Activated T-helper 17 cell treated with anti-CD3 and anti-CD28 coated beads, Interleukin-2, amount 50 U/mL, for 72 hours (primary cell): ENCODE measurements around the gene TRMT10A. TPM values are rescaled to one million over a fixed set of nuclear protein-coding genes. Genes with fewer than 3 reads are reported as not detected.

Experiments used
- ATAC-seq: fragments of 150-1000 bp; cut with Tn5 transposase; replicated peaks from 2 replicates; pipeline ENCODE4 v1.10.0; 2021; ENCODE audit warnings: mild to moderate bottlenecking, moderate library complexity
- H3K27ac Mint-ChIP-seq: one replicate; pipeline ENCODE4 v1.8.0; 2022; ENCODE audit warnings: mixed read lengths
- H3K27me3 Mint-ChIP-seq: one replicate; pipeline ENCODE4 v1.8.0; 2022; ENCODE audit warnings: mixed read lengths
- H3K36me3 Mint-ChIP-seq: one replicate; pipeline ENCODE4 v1.8.0; 2022; ENCODE audit warnings: low read depth, mild to moderate bottlenecking, mixed read lengths
- H3K4me1 Mint-ChIP-seq: one replicate; pipeline ENCODE4 v1.8.0; 2022; ENCODE audit warnings: mixed read lengths
- H3K4me3 Mint-ChIP-seq: one replicate; pipeline ENCODE4 v1.8.0; 2022; ENCODE audit warnings: mild to moderate bottlenecking, mixed read lengths
- H3K9me3 Mint-ChIP-seq: one replicate; pipeline ENCODE4 v1.8.0; 2022; ENCODE audit warnings: mixed read lengths
- total RNA-seq, 2 donors: library from RNA; stranded (reverse); gene quantifications; one replicate each; pipeline ENCODE4 v1.2.3, GENCODE V29; 2022

TRMT10A gene, protein sequence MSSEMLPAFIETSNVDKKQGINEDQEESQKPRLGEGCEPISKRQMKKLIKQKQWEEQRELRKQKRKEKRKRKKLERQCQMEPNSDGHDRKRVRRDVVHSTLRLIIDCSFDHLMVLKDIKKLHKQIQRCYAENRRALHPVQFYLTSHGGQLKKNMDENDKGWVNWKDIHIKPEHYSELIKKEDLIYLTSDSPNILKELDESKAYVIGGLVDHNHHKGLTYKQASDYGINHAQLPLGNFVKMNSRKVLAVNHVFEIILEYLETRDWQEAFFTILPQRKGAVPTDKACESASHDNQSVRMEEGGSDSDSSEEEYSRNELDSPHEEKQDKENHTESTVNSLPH
- total RNA-seq = 10 to 100 TPM; 10.1 to 10.5 TPM

- Mint-ChIP-seq H3K4me1 (no peaks in the 10 kb centered on the region), H3K27ac (peak within 1 kb of the TSS; percentile 100), H3K36me3 (peaks cover 11% of the 10 kb centered on the region), H3K4me3 (peak within 1 kb of the TSS; percentile 98), H3K27me3 (peaks cover 20% of the 10 kb centered on the region), H3K9me3 (no peaks in the 10 kb centered on the region)
- peak; percentile 95 for ATAC-seq
Measured at GRCh38 chr4:99563310-99564186, at the start of gene TRMT10A. Gene TRMT10A, minus strand, starts transcription at chr4:99564039. Its CDS starts 4,701 bp downstream, at chr4:99559338.

GRCh38 chr4:99612704-99613103 is 48.9 kb upstream of the TRMT10A start:
- no peak for ATAC-seq
- no peaks in the 10 kb centered on the region for H3K4me1 Mint-ChIP-seq
- no peaks in the 10 kb centered on the region for H3K36me3 Mint-ChIP-seq
- peaks cover 26% of the 10 kb centered on the region for H3K27me3 Mint-ChIP-seq
- no peak overlapping the region for H3K27ac Mint-ChIP-seq
- H3K4me3 Mint-ChIP-seq = no peak overlapping the region
- H3K9me3 Mint-ChIP-seq = no peaks in the 10 kb centered on the region

DNA sequence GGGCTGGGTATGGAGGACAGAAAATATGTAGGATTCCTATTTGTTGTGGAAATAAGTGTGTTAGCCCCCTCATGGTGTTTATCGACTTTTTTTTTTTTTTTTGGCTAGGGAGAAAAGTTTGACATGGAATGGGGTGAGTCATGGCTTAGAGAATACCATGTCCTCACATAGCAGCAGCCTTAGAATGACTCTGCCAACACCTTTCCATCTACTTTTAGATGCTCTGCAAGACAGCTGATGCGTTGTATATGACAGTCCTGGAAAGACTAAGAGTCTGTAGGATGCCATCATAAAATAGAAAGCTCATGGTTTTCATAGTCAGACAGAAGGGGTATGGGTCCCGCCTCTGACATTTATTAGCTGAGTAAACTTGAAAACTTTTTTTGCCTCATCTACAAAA is 48.4 kb upstream of the TRMT10A start:
- H3K36me3 Mint-ChIP-seq = no peaks in the 10 kb centered on the region
- H3K27ac Mint-ChIP-seq = no peak overlapping the region
- H3K27me3 Mint-ChIP-seq = peaks cover 30% of the 10 kb centered on the region
- no peaks in the 10 kb centered on the region for H3K4me1 Mint-ChIP-seq
- peak; percentile 18 for ATAC-seq
- no peaks in the 10 kb centered on the region for H3K9me3 Mint-ChIP-seq
- no peak overlapping the region for H3K4me3 Mint-ChIP-seq

DNA sequence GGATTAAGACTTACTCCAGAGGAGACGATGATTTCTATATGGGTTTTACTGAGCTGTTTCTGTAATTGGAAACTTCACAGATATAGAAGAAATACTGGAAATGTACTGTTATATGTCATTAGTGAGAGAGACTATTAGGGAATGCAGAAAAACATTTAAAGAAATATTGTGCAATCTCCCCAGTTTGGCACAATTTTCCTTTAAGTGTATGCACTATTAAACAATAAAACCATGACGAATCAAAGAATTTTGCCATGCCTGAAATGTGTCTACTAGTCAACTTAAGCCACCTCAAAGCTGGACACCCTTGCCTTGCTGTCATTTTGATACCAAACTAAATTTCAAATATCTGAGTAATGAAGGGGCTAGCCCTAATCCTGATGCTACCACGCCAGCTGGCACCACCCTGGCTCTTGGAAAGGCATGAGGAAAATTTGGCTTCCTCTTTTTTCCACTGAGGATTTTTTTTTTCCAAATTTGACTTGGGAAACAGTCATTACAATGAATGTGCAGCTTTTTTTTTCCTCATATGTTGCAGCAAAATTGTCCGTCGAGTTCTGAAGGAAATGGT is 46.9 kb upstream of the TRMT10A start:
- Mint-ChIP-seq H3K4me1 (no peaks in the 10 kb centered on the region), H3K4me3 (no peak overlapping the region), H3K27ac (no peak overlapping the region), H3K9me3 (no peaks in the 10 kb centered on the region), H3K27me3 (peaks cover 31% of the 10 kb centered on the region), H3K36me3 (no peaks in the 10 kb centered on the region)
- no peak for ATAC-seq

DNA sequence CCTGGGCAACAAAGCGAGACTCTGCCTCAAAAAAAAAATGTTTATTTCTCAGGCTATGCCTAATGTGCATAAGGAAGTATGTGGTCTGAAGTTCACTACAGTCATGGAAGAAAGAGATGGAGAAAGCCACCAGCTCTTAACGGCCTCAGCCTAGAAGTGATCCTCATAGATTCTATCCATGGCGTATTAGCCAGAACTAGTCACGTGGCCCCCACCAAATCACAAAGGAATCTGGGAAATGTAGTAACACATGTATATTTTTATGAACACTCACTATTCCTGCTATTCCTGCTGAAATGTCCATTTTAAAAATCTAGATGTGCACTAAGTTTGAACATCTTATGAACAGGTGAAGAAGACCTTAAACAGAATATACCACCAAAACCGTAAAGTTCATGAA is 44.6 kb upstream of the TRMT10A start:
- Mint-ChIP-seq H3K27ac (no peak overlapping the region), H3K36me3 (no peaks in the 10 kb centered on the region), H3K4me1 (no peaks in the 10 kb centered on the region), H3K9me3 (no peaks in the 10 kb centered on the region), H3K4me3 (no peak overlapping the region), H3K27me3 (peaks cover 39% of the 10 kb centered on the region)
- no peak for ATAC-seq

DNA sequence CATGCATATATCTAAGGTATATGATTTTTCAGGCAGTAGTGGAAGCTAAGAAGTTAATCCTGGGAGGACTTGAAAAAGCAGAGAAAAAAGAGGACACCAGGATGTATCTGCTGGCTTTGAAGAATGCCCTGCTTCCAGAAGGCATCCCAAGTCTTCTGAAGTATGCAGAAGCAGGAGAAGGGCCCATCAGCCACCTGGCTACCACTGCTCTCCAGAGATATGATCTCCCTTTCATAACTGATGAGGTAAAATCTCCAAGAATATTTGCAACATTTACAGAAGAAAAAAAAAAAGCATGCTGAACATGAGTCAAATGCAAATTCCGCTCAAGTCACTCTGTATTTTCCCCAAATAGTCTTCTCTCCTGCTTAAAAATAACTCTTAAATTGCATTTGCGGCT is 42.9 kb upstream of the TRMT10A start:
- Mint-ChIP-seq H3K9me3 (no peaks in the 10 kb centered on the region), H3K36me3 (no peaks in the 10 kb centered on the region), H3K27me3 (peaks cover 39% of the 10 kb centered on the region), H3K4me1 (no peaks in the 10 kb centered on the region), H3K4me3 (no peak overlapping the region), H3K27ac (no peak overlapping the region)
- no peak for ATAC-seq

DNA sequence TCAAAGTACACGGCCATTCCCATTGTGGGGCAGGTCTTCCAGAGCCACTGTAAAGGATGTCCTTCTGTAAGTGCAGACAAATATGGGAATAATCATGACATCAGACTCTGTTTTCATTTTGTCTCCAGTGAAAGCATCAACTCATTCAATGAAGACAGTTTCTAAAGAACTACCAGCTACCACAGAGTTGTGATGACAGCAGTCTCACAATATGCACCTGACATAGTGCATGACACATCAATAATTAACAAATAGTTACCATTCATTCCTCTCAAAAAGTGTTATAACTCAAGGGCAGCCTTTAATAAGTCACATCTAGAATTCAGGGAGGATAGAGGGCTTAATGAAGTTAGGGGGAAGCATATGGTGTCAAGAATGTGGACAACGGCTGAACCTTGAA is 31.0 kb upstream of the TRMT10A start:
- no peak overlapping the region for H3K27ac Mint-ChIP-seq
- no peaks in the 10 kb centered on the region for H3K27me3 Mint-ChIP-seq
- H3K4me1 Mint-ChIP-seq = no peaks in the 10 kb centered on the region
- no peaks in the 10 kb centered on the region for H3K9me3 Mint-ChIP-seq
- no peak overlapping the region for H3K4me3 Mint-ChIP-seq
- H3K36me3 Mint-ChIP-seq = no peaks in the 10 kb centered on the region
- no peak for ATAC-seq

GRCh38 chr4:99593781-99594641 is 30.2 kb upstream of the TRMT10A start:
- H3K9me3 Mint-ChIP-seq = no peaks in the 10 kb centered on the region
- no peak overlapping the region for H3K27ac Mint-ChIP-seq
- ATAC-seq = no peak
- no peaks in the 10 kb centered on the region for H3K36me3 Mint-ChIP-seq
- no peaks in the 10 kb centered on the region for H3K27me3 Mint-ChIP-seq
- no peaks in the 10 kb centered on the region for H3K4me1 Mint-ChIP-seq
- H3K4me3 Mint-ChIP-seq = no peak overlapping the region

GRCh38 chr4:99591757-99592156 is 27.9 kb upstream of the TRMT10A start:
- ATAC-seq = no peak
- Mint-ChIP-seq H3K27me3 (no peaks in the 10 kb centered on the region), H3K9me3 (no peaks in the 10 kb centered on the region), H3K36me3 (no peaks in the 10 kb centered on the region), H3K27ac (no peak overlapping the region), H3K4me1 (no peaks in the 10 kb centered on the region), H3K4me3 (no peak overlapping the region)

DNA sequence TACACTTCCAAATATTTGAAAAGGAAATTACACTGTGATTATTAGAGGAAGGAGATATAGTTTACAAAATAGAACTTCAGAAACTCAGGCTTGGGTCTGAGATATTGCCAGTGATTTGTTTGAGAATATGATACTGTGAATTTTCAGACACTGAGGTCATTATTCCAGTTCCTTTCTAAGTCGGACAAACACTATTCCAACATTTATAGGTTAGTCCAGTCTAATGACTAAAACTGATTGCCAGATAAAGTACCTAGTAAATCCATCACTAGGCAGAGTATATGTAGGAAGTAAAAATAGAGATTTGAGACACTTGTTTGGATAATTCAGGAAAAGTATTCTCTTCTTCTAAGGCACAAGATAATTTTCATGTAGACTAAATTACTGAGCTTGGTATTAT is 24.0 kb upstream of the TRMT10A start:
- ATAC-seq = no peak
- Mint-ChIP-seq H3K4me1 (no peaks in the 10 kb centered on the region), H3K9me3 (no peaks in the 10 kb centered on the region), H3K27ac (no peak overlapping the region), H3K4me3 (no peak overlapping the region), H3K27me3 (peaks cover 6% of the 10 kb centered on the region), H3K36me3 (no peaks in the 10 kb centered on the region)

GRCh38 chr4:99587309-99587708 is 23.5 kb upstream of the TRMT10A start:
- Mint-ChIP-seq H3K4me1 (no peaks in the 10 kb centered on the region), H3K9me3 (no peaks in the 10 kb centered on the region), H3K27ac (no peak overlapping the region), H3K27me3 (peaks cover 9% of the 10 kb centered on the region), H3K36me3 (no peaks in the 10 kb centered on the region), H3K4me3 (no peak overlapping the region)
- no peak for ATAC-seq

- Mint-ChIP-seq H3K4me1 (no peaks in the 10 kb centered on the region), H3K27ac (no peak overlapping the region), H3K27me3 (peaks cover 10% of the 10 kb centered on the region), H3K4me3 (no peak overlapping the region), H3K9me3 (no peaks in the 10 kb centered on the region), H3K36me3 (no peaks in the 10 kb centered on the region)
- no peak for ATAC-seq
Measured at GRCh38 chr4:99586797-99587196, 23.0 kb upstream of the TRMT10A start.

DNA sequence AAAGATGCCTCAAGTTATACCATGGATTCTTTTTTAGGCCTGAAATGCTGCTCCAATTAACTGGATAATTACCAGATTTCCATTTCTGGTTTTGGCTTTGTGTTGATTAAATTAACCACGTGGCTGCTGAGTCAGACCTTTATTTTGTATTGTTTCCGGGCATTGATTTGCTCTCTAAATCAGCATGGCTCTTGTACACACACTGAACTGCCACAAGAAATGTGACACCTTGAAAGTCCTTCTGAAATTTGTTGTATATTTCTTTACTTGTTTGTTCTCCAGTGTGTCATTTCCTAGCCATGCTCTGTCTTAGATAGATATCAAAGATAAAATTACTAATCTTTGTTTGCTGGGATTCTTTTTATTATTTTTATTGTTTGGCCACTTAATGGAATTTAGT is 22.5 kb upstream of the TRMT10A start:
- no peaks in the 10 kb centered on the region for H3K36me3 Mint-ChIP-seq
- no peak for ATAC-seq
- H3K4me3 Mint-ChIP-seq = no peak overlapping the region
- peaks cover 15% of the 10 kb centered on the region for H3K27me3 Mint-ChIP-seq
- H3K4me1 Mint-ChIP-seq = no peaks in the 10 kb centered on the region
- no peaks in the 10 kb centered on the region for H3K9me3 Mint-ChIP-seq
- no peak overlapping the region for H3K27ac Mint-ChIP-seq

- no peak overlapping the region for H3K4me3 Mint-ChIP-seq
- H3K27ac Mint-ChIP-seq = no peak overlapping the region
Measured at GRCh38 chr4:99585516-99585915, 21.7 kb upstream of the TRMT10A start.

More at GRCh38 chr4:99585516-99585915, 21.7 kb upstream of the TRMT10A start:
- peaks cover 19% of the 10 kb centered on the region for H3K27me3 Mint-ChIP-seq
- H3K4me1 Mint-ChIP-seq = no peaks in the 10 kb centered on the region
- no peak for ATAC-seq
- no peaks in the 10 kb centered on the region for H3K9me3 Mint-ChIP-seq
- H3K36me3 Mint-ChIP-seq = no peaks in the 10 kb centered on the region
